ENCODE data around the gene HTT.
A peak's percentile ranks its signal among the peaks of the same experiment; 100 is the strongest.

HTT gene

DNA sequence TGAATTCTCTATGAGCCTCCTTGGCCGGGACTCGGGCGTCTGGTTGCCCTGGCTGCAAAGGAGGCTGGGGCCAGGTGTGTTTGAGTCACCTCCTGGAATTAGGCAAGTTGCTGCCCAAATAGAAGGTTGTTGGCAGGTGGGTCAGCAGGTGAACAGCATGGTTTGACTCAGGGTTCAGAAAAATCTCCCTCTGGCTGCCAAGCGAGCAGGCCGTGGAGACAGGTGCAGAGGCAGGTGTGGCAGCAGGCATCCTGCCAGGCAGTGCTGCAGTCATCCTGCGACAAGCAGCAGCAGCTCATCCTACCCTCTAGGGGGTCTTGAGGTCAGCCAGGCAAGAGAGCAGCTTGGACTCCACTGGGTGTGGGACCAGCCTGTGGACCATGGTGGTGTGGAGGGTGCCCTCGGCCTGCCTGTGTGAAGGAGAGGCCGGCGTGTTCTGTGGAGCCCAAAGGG, 182.6 kb downstream of the HTT start:
- FAIRE-seq, result no peak

GRCh38 chr4:3257556-3258482, 183.3 kb downstream of the HTT start:
- FAIRE-seq, result peak; percentile 76
- peak; percentile 34 for DNase-seq (ENCODE audit: insufficient read length, low spot score)

More for the DNA sequence above, 182.6 kb downstream of the HTT start:
- DNase-seq (ENCODE audit: insufficient read length, low spot score), result peak; percentile 28

DNA sequence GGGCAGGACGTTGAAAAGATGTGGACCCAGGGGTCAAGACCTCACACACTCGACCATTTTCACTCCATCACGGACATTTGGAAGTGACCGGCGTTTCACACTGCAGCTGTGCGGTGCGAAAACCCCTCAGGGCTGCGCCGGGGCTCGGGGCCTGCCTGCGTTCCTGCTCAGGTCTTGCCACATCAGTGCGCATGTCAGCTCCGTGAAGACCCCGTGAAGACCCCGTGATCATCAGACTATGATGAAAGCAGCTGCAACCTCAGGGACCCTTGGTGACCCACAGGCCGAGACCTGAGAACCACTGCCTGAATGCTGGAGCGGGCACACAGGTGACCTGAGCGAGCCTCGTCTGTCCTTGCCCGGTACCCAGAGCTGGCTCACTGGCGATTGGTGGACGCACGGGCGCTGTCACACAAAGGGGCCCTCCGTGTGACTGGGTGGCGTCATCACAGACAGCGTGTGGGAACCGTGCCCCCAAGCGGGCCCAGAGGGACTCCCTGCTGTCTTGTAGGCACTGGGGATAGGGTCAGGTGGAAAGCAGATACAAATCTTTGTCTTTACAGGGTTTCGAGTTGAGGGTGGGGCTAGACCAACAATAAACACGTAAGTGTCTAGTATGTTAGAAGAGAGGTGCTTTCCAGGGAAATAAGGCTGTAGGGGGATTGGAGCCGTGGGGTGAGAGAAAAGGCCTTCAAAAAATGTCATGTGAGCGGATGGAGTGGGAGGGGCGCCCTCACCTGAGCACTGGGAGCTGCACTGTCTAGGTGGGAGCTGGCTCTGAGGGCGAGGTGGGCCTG, 187.1 kb downstream of the HTT start:
- FAIRE-seq (no peak), DNase-seq (ENCODE audit: insufficient read length, low spot score) (no peak)

DNA sequence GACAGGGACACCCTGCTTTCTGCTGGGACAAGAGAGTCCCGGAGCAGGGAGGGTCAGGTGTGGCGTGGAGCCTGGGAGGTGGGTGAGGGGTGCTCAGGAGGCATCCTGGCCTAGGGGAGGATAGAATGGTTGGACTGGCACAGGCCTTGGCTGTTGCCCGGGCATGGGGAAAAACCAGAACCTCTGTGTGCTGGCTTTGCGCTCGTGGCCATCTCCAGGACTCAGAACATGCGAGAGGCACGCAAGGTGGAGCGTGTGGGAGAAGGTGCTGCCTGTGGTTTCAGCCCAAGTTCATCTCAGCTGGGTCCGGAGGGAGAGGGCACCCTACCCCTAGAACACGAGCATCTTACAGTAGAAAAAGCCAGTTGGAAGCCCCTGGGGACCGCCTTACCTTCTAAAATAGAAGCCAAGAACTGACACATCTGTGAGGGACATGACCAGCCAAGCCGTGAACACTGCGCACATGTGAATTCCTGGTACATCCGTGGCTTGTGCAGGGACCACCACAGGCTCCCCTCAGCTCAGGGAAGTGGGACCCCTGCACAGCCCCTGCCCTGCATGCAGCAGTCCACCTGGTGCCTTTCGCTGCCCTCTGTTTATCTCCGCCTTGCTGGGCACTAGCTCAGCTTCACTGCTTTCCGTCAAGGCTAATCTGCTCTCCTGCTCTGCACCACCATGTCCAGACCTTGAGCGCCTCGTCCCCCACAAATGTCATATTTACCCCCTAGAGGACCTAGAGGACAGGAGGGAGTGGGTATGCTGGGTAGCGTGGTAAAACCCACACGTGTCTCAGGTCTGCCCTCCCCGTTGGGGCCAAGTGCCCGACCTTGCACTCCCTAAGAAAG, 187.9 kb downstream of the HTT start:
- no peak for FAIRE-seq
- no peak for DNase-seq (ENCODE audit: insufficient read length, low spot score)

DNA sequence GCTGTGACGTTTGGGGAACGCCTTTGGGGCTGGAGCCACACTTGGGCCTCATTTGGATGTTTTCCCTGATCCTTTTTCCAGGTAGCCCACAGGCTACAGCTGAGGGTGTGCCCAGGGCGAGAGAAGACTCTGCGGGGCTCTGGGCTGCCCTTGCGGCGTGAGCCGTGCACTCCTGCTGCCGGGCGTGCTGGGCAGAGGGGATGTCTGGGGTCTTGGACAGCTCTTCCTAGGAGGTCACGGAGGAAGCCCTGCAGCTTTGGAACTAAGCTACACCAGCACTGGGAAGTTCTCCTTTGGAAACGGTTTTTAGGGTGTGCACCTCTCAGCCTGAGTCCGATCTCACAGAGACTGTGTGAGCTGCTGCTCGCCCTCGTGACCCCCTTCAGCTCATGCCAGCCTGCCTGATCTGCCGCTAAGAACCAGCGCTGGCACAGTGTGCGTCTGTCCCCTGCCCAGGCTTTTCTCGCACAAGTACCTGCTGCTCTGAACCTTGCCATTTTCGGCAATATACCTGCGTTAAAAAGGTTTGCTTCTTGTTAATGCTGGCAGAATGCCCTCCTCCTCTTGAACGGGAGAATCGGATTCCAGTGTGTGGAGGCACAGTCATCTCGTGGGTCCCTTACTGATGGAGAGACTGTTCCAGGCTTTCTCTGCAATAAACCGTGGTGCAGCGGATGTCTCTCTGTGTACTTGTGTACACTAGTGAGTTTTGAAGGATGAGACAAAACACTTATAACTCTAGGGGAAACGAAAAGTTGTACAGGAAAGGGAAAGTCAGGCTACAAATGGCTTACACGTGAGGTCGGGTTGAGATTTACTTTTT, 188.8 kb downstream of the HTT start:
- FAIRE-seq (no peak), DNase-seq (ENCODE audit: insufficient read length, low spot score) (no peak)

GRCh38 chr4:3263876-3264193, 189.4 kb downstream of the HTT start:
- no peak for DNase-seq (ENCODE audit: insufficient read length, low spot score)
- no peak for FAIRE-seq

- no peak for DNase-seq (ENCODE audit: insufficient read length, low spot score)
- no peak for FAIRE-seq
Observed at GRCh38 chr4:3266076-3266475, 191.6 kb downstream of the HTT start.

DNA sequence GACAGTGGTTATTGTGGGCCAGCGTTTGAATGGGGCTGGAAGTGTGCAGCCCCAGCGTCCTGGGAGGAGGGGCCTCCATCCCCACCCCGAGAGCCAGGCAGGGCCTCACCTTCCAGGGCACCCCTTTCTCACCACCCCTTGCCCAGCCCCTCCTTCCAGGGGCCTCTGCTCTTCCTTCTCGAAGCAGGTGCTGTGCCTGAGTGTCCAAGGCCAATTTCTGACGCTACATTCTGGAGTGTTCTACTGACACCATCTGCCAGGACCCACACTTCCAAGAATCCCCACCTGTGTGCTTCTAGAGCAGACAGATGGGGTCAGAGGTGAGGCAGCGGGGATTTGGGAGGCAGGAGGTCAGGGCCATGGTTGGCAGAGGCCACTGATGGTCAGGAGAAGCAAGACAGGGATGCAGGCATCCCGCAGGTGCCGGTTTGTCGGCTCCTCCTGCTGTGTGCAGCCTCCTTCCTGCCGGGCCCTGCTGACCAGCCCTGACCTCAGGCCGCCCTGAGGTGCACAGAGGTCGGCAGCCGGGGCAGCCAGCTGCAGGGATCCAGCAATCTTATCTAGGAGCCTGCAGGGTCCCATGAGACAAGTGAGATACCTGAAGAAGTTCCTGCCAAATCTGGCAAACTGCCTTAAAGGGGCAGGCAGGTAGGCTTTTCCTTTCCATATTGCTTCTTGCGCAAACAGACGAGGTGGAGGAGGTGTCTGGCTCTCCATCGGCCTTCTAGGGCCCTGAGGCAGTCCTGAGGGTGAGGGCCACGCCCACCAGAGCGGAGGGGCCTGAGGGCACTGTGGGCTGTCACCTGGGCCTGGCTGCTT, 193.3 kb downstream of the HTT start:
- DNase-seq (ENCODE audit: insufficient read length, low spot score), result no peak
- no peak for FAIRE-seq

GRCh38 chr4:3268395-3269104, 194.1 kb downstream of the HTT start:
- FAIRE-seq, result no peak
- no peak for DNase-seq (ENCODE audit: insufficient read length, low spot score)

DNA sequence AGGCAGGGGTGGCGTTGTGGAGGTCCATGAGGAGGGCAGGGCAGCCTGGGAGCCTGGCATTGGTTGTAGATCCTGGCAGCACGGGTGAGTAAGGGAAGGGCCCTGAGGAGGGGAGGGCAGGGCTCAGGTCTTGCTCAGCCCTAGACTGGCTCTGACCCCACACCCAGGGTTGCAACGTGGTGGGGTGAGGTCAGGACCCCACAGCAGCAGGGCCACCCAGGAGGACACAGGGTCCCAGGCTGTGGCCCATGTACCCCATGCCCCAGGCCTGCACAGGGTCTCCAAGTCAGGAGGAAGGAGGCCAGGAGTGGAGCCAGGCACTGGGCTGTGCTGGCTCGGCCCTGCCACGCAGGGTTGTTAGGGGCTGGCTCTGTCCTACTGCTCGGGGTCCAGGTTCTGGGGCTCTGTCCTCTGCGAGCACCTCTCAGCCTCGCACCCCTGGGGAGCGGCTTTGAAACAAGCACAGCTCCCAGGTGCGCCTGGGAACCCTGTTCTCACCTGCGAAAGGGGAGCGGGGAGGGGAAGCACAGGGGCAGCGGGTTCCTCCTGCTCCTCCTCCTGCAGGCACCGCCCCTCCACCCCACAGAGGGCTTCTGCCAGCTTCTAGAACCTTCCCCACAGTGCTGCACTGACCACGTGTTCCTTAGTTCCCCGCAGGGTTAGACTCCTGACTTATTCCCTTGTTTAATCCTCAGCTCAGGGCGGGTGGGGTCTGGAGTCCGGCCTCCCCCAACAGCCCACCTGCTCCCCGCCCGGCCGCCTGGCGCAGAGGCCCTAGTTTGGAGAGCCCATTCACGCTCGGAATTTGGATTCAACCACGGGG, 194.8 kb downstream of the HTT start:
- no peak for FAIRE-seq
- DNase-seq (ENCODE audit: insufficient read length, low spot score), result no peak

- DNase-seq (ENCODE audit: insufficient read length, low spot score) (no peak), FAIRE-seq (no peak)
Observed at GRCh38 chr4:3269991-3270611, 195.6 kb downstream of the HTT start.

DNA sequence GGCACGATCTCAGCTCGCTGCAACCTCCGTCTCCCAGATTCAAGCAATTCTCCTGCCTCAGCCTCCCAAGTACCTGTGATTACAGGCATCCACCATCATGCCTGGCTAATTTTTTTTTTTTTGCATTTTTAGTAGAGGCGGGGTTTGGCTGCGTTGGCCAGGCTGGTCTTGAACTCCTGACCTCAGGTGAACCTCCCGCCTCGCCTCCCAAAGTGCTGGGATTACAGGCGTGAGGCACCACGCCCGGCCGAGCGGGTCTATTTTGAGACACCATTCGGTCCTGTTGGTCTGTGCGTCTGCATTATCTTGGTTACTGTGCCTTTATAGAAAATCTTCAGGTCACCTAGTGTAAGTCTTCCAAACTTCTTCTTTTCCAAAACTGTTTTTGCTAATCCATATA, 196.7 kb downstream of the HTT start:
- DNase-seq (ENCODE audit: insufficient read length, low spot score), result no peak
- no peak for FAIRE-seq

DNA sequence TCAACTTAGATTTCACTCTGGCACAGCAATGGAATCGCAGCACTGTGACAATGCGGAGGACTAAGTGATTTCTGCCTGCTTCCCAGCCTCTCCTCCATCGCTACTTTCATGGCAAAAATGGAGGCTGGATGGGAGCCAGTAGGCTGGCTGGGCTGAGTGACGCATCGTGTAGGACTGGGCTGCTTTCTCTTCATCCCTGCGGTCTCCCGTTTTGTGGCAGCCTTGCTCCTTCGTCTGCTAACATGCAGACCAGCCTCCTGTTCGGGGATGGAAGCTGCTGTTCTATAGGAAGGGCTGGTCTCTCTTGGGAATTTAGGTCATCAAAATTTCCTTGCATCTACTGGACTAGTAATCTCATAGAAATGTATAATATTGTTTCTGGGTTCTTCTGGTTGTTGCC, 202.5 kb downstream of the HTT start:
- FAIRE-seq, result no peak
- DNase-seq (ENCODE audit: insufficient read length, low spot score), result no peak

- DNase-seq (ENCODE audit: insufficient read length, low spot score), result no peak
- no peak for FAIRE-seq
Observed at GRCh38 chr4:3280466-3280865, 206.0 kb downstream of the HTT start.

DNA sequence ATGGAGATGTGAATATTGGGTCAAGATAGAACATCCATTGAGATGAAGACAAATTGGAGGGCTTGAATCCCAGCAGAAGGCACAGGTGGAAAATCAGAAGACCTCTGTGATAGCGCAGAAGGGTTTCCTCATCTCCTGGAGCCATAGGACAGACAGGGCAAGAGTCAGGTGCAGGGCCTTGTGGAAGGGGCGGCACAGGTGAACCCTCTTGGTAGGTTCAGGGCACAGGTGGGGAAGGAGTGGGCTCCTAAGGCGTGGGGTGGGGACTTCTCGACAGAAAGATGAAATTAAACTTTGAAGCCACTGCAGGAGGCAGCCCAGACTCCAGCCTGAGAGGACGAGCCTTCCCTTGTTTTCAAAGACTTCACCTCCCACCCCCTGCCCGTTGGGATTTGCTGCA, 209.0 kb downstream of the HTT start:
- FAIRE-seq (no peak), DNase-seq (ENCODE audit: insufficient read length, low spot score) (no peak)

DNA sequence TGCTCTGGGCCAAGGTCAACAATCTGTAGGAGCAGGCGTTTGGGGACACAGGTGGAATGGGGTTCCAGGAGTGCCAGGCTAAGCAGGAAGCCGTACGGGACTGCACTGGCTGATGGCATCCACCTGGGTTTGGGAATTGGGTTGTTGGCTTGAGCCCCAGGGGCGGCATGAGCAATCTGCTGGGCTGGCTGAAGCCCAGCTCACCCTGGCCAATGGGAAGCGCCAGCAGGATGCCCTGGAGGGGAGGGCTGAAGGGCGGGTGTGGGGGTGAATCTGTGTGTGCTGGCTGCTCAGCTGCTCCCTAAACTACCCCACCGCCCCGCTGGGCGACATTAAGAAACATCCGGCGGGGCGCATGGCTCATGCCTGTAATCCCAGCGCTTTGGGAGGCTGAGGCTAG, 209.4 kb downstream of the HTT start:
- FAIRE-seq, result no peak
- DNase-seq (ENCODE audit: insufficient read length, low spot score), result no peak

All from GM19239 (cell line).